ENCODE measurements around the gene SFT2D1. TPM values are rescaled to one million over a fixed set of nuclear protein-coding genes. Genes with fewer than 3 reads are reported as not detected.
A peak's percentile ranks its signal among the peaks of the same experiment; 100 is the strongest.

SFT2D1 gene
- total and polyA plus RNA-seq, 9 of the 15 experiments (the other 6 are each of a cell fraction or from before 2014, with no cell fraction given): 54.4 to 140 (median 74.6) TPM

DNA sequence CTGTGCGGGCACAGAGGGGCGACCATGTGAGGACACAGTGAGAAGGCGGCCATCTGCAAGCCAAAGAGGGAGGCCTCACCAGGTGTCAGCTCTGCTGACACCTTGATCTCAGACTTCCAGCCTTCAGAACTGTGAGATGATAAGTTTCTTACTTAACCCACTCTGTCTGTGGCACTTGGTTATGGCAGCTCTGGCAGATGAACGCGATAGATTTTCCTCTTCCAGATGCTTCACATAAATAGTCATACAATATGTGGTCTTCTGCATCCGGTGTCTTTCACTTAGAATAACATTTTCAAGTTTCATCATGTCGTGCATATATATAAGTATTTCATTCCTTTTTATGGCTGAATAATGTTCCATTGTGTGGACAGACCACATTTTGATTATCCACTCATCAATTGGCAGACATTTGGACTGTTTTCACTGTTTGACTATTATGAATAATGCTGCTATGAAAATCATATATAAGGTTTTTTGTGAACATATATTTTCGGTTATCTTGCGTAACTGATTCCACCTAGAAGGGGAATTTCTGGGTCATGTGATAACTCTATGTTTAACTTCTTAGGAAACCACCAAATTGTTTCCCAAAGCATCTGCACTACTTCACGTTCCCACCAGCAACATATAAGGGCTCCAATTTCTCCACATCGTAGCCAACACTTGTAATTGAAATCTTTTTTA lies 64.3 kb downstream of the SFT2D1 start (continued):
- TF ChIP-seq ZNF408 (CRISPR knock-in tag; IDR thresholded peaks at IDR 0.05; ENCODE audit: low read depth) (no peak), COPS2 (conservative IDR thresholded peaks at IDR 0.05) (no peak), MAZ (CRISPR knock-in tag; conservative IDR thresholded peaks at IDR 0.05 in 1 of 2, IDR thresholded peaks at IDR 0.05 in 1 of 2) (no peak), DNMT1 (IDR thresholded peaks at IDR 0.05) (no peak), ARNT (IDR thresholded peaks at IDR 0.05) (no peak)

DNA sequence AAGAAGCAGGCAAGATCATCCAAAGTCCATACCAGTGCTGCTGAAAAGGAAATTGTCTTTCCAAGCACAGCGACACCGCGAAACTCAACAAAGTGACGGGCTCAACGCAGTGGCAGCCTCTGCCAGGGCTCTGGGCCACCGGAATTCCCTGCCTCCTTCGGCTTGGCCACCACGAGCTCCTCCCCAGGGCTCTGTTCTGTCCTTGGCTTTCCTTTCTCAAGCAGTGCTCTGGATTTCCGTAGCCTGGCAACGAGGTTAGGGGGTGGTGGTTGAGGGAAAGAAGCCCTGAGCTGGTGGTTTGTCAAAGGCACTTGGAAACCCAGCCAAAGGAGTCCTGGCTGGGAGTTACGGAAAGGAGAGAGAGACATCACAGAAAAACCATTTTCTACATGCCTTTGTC lies 65.3 kb downstream of the SFT2D1 start:
- ATAC-seq (no peak), DNase-seq (ENCODE audit: extremely low read depth in 1 of 4, low spot score in 3 of 4) (no peak), FAIRE-seq (no peak)
- H3K27me3 ChIP-seq (ENCODE audit: control insufficient read depth in 2 of 2, insufficient read depth in 2 of 2, low read length in 2 of 2): peaks cover 19 to 52% of the 10 kb centered on the region in 2 experiments
- BruUV-seq (replicated peaks): no TSS peak
- H2AFZ ChIP-seq (ENCODE audit: low read depth, low read length): no peak overlapping the region
- no peak overlapping the region for H3K4me3 ChIP-seq
- H3K4me1 ChIP-seq (replicated peaks in 1 of 2; ENCODE audit: control insufficient read depth in 2 of 2, insufficient read depth in 2 of 2, low read length in 2 of 2): peaks cover 0 to 3% of the 10 kb centered on the region in 2 experiments; a peak in 1 of 5 replicates
- ChIA-PET CTCF (ENCODE audit: low intra/inter-chr PET ratio) (interaction anchor here (1.2 to 4.1 kb wide), 2 partner anchors 106 to 124 kb away, joined by 4 to 37 read pairs; partner anchors contain the start of gene MPC1), POLR2A (interaction anchor here (0.6 kb wide), 2 partner anchors 100 to 111 kb away, joined by 3 read pairs; no protein-coding TSS in a partner anchor)
- H4K20me1 ChIP-seq (replicated peaks; ENCODE audit: control insufficient read depth, insufficient read depth, low read length): no peaks in the 10 kb centered on the region
- no peaks in the 10 kb centered on the region for H3K9me3 ChIP-seq (replicated peaks; ENCODE audit: control insufficient read depth, insufficient read depth, low read depth, low read length)
- in situ Hi-C loops (cut with MboI): no loop called here
- H3K27ac ChIP-seq (ENCODE audit: extremely low read depth, low read depth, low read length): no peak overlapping the region
- no peak overlapping the region for H3K4me2 ChIP-seq (ENCODE audit: insufficient read depth, low read length)
- H3K79me2 ChIP-seq (ENCODE audit: control insufficient read depth, insufficient read depth, low read length): no peaks in the 10 kb centered on the region
- intact Hi-C loops (cut with micrococcal nuclease): loop anchor here (5.0 to 10.0 kb wide), 3 partner anchors 105 to 498 kb away; partner anchors contain the start of gene MPC1
- H3K9ac ChIP-seq (ENCODE audit: insufficient read depth in 1 of 2, low read depth in 2 of 2, low read length in 2 of 2): 0 out of 4 replicates have a peak overlapping the region, but pooled peaks of 1 of the 2 experiments have one; percentile 29
- WGBS (ENCODE audit: insufficient coverage, low coverage, missing lambda C conversion rate): 7% methylated on average over 11 of the region's 11 CpGs
- no peaks in the 10 kb centered on the region for H3K9me1 ChIP-seq (ENCODE audit: control insufficient read depth, insufficient read depth, low read length)
- H3K36me3 ChIP-seq (ENCODE audit: control insufficient read depth, insufficient read depth, low read length): no peaks in the 10 kb centered on the region
- TF ChIP-seq CBX3 (IDR thresholded peaks at IDR 0.05; ENCODE audit: borderline replicate concordance in 1 of 2, low read length in 2 of 2): no peak
- TF ChIP-seq MEF2A (IDR thresholded peaks at IDR 0.05; ENCODE audit: control insufficient read depth, low read depth, low read length): no peak
- TF ChIP-seq, protein P1, sequence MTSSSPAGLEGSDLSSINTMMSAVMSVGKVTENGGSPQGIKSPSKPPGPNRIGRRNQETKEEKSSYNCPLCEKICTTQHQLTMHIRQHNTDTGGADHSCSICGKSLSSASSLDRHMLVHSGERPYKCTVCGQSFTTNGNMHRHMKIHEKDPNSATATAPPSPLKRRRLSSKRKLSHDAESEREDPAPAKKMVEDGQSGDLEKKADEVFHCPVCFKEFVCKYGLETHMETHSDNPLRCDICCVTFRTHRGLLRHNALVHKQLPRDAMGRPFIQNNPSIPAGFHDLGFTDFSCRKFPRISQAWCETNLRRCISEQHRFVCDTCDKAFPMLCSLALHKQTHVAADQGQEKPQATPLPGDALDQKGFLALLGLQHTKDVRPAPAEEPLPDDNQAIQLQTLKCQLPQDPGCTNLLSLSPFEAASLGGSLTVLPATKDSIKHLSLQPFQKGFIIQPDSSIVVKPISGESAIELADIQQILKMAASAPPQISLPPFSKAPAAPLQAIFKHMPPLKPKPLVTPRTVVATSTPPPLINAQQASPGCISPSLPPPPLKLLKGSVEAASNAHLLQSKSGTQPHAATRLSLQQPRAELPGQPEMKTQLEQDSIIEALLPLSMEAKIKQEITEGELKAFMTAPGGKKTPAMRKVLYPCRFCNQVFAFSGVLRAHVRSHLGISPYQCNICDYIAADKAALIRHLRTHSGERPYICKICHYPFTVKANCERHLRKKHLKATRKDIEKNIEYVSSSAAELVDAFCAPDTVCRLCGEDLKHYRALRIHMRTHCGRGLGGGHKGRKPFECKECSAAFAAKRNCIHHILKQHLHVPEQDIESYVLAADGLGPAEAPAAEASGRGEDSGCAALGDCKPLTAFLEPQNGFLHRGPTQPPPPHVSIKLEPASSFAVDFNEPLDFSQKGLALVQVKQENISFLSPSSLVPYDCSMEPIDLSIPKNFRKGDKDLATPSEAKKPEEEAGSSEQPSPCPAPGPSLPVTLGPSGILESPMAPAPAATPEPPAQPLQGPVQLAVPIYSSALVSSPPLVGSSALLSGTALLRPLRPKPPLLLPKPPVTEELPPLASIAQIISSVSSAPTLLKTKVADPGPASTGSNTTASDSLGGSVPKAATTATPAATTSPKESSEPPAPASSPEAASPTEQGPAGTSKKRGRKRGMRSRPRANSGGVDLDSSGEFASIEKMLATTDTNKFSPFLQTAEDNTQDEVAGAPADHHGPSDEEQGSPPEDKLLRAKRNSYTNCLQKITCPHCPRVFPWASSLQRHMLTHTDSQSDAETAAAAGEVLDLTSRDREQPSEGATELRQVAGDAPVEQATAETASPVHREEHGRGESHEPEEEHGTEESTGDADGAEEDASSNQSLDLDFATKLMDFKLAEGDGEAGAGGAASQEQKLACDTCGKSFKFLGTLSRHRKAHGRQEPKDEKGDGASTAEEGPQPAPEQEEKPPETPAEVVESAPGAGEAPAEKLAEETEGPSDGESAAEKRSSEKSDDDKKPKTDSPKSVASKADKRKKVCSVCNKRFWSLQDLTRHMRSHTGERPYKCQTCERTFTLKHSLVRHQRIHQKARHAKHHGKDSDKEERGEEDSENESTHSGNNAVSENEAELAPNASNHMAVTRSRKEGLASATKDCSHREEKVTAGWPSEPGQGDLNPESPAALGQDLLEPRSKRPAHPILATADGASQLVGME (CRISPR knock-in tag; IDR thresholded peaks at IDR 0.05): no peak
- no peak for TF ChIP-seq ZNF384 (IDR thresholded peaks at IDR 0.05; ENCODE audit: low read depth, low read length)
- no peak for TF ChIP-seq MEF2D (tag; conservative IDR thresholded peaks at IDR 0.05; ENCODE audit: low read depth)
- no peak for TF ChIP-seq ILF3 (IDR thresholded peaks at IDR 0.05; ENCODE audit: borderline replicate concordance)
- no peak for TF ChIP-seq ZNF217 (CRISPR knock-in tag; IDR thresholded peaks at IDR 0.05)
